IMR-90 (cell line): ENCODE data around the gene PLA2G4A.

Experiments used
- CEBPB ChIP-seq: IDR thresholded peaks from 2 replicates; pipeline ENCODE4 v1.6.1; 2012; ENCODE audit warnings: low read depth, low read length, improper control_type of control experiment
- CHD1 ChIP-seq: IDR thresholded peaks from 2 replicates; pipeline ENCODE4 v1.6.1; 2012; ENCODE audit warnings: low read depth, low read length, improper control_type of control experiment
- CTCF ChIP-seq: conservative IDR thresholded peaks from 2 replicates; pipeline ENCODE4 v1.5.1; 2012; ENCODE audit warnings: mild to moderate bottlenecking, low read depth, low read length, improper control_type of control experiment
- MAZ ChIP-seq: IDR thresholded peaks from 2 replicates; pipeline ENCODE4 v1.6.1; 2012; ENCODE audit warnings: low read depth, mild to moderate bottlenecking, low read length, improper control_type of control experiment, moderate library complexity, borderline replicate concordance
- MXI1 ChIP-seq: IDR thresholded peaks from 2 replicates; pipeline ENCODE4 v1.6.1; 2012; ENCODE audit warnings: low read depth, mild to moderate bottlenecking, low read length, moderate library complexity, borderline replicate concordance
- POLR2A ChIP-seq: IDR thresholded peaks from 2 replicates; pipeline ENCODE4 v1.6.1; 2012; ENCODE audit warnings: mild to moderate bottlenecking, low read depth, low read length
- RAD21 ChIP-seq: IDR thresholded peaks from 2 replicates; pipeline ENCODE4 v1.6.1; 2012; ENCODE audit warnings: low read length, improper control_type of control experiment
- RCOR1 ChIP-seq: IDR thresholded peaks from 2 replicates; pipeline ENCODE4 v1.6.1; 2012; ENCODE audit warnings: mild to moderate bottlenecking, low read length, improper control_type of control experiment; ENCODE audit not compliant: insufficient replicate concordance
- RFX5 ChIP-seq: IDR thresholded peaks from 2 replicates; pipeline ENCODE4 v1.8.0; 2012; ENCODE audit warnings: low read depth, mild to moderate bottlenecking, low read length, moderate library complexity
- SMC3 ChIP-seq: fragments of 150-350 bp; IDR thresholded peaks from 2 replicates; pipeline ENCODE4 v1.6.1; 2016; ENCODE audit warnings: low read depth, mild to moderate bottlenecking, antibody characterized with exemption, low read length, moderate library complexity
- TF ChIP-seq, protein P1 (sequence below): fragments of 150-350 bp; IDR thresholded peaks from 2 replicates; pipeline ENCODE4 v1.6.1; 2017; ENCODE audit warnings: mild to moderate bottlenecking, antibody characterized with exemption, low read length, low read depth

DNA sequence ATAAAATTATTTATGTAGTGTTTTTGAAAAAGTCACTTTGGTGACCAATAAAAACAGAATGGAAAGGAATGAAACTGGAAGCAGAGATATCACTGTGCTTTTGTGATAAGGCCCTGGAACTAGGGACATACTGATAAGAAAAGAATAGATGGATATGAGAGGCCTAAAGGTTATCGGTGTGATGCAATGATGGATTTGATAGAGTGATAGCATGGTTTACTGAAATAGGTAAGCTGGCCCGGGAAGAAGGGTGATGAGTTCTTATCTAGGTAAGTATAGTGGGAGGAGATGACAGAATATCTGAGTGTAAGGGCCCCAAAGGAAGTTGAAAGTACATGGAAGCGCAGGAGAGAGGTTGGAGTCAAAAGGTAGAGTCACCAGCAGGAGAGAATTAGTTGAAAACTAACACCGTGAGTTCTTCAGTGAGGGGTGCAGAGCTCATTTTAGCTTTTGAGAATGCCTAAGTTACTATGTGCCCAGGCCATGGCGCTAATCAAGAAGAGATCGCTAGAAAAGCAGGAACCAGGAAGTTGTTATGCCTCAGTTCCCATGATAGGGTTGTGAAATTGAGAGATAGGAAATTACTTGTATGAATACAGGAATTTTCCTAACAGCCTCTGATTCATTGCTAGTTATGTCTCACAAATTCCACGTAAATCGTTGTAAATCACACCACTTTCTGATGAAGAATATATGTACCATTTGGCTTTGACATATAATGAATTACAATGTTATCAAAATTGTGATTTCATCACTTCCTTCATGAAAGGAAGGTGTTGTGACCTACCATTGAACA, 115.3 kb downstream of the PLA2G4A start:
- TF ChIP-seq CTCF = no peak
- TF ChIP-seq MAZ = no peak
- no peak for TF ChIP-seq POLR2A
- no peak for TF ChIP-seq MXI1
- no peak for TF ChIP-seq CEBPB
- no peak for TF ChIP-seq RCOR1
- no peak for TF ChIP-seq RFX5
- TF ChIP-seq, protein P1, sequence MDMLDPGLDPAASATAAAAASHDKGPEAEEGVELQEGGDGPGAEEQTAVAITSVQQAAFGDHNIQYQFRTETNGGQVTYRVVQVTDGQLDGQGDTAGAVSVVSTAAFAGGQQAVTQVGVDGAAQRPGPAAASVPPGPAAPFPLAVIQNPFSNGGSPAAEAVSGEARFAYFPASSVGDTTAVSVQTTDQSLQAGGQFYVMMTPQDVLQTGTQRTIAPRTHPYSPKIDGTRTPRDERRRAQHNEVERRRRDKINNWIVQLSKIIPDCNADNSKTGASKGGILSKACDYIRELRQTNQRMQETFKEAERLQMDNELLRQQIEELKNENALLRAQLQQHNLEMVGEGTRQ = no peak
- TF ChIP-seq SMC3 = no peak
- no peak for TF ChIP-seq RAD21
- no peak for TF ChIP-seq CHD1
